Measurements from ENCODE around the gene KRT6C.
"Not testable (repeated sequence)": the region's sequence is repeated elsewhere in the genome, so short reads cannot be mapped to it uniquely, and the experiment has no call there.

Gene KRT6C

DNA sequence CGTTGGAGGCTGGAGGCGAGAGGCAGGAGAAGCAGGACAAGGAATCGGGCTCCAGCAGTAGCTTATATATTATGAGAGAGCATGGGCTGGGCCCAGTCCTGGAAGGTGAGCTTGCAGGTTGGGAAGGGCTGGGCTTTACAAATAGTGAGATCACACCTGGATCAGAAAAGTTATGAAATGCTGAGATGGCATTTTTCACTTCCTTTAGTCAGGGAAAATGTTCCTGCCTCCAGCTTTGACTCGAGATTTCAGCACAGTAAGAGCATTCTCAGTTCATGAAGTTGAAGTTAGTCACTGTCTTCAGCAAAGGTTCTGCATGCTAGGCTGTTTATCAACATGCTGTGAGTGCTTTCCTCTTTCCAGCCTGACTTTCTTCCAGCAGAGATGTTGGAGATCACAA, at the start of gene KRT6C:
TSS of gene KRT6C (minus strand) at position 38 of the 400 bp plus-strand sequence. CDS start 68 bp downstream, outside the sequence.
- DNase-seq, result no peak

DNA sequence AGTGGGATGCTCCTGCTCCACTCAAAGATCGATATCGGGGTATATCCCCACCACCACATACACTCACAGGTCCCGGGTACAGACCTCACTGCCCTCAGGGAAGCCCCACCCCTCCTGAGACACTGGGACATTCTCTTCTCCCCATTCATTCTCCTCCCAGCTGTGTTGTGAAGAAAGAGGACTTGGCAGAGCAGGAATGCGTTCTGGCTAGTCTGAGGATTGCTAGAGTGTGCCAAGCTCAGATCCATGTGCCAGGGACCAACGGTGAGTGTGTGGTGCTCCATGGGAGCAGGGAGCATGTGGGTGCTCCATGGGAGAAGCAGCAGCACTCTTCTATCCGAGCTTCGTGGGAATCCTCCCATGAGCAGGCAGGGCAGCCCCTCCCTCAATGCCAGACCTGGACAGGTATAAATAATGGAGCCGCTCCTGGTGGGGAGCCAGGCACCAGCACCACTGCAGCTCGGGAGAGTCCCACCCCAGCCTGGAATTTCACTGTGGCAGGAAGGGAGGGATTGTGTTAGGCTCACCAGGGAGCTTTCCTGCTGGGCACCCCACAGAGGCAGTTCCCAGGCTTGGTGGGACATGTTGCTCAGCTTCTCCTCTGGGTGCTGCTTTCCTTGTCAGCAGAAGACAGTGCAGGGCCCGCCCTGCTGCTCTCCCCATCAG, 48.9 kb upstream of the KRT6C start:
- DNase-seq, result no peak

DNA sequence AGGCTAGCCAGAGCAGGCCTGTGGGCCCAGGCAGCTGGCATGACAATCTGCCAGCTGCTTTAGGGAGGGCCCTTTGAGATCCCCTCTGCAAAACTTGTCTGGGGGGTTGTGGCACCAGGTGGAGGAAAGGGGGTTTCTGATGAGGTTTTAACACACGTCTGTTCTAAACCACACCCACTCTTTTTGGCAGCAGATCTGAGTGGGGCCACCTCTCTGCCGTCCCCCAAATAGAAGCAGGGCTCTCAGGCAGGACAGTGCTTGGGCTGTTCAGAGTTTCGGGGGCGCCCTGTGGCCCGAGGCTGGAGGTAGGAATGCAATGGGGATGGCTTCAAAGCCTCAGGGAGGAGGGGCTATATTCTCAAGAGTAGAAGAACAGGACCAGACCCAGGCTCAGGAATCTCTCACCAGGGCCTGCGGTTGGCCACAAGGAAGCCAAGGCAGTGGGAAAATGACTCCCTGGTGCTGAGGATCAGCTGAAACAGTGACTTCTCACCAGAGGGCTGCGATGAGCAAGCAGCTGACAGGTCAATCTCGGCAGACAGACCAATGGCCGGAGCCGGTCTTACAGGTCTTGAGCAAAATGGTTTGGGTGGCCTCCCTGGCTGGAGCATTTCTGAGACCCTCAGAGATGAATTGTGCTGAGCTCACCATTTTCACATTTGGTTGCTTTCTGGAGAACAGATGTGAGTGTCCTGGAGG, 48.1 kb upstream of the KRT6C start:
- DNase-seq, result no peak

- DNase-seq, result no peak
These were observed 47.6 kb upstream of the KRT6C start for GRCh38 chr12:52521175-52521567.

GRCh38 chr12:52519826-52520662, 46.4 kb upstream of the KRT6C start, which contains the start of gene KRT5:
TSS of gene KRT5 (minus strand) at chr12:52520394. CDS start at chr12:52520296, 98 bp downstream.
- no peak for DNase-seq

DNA sequence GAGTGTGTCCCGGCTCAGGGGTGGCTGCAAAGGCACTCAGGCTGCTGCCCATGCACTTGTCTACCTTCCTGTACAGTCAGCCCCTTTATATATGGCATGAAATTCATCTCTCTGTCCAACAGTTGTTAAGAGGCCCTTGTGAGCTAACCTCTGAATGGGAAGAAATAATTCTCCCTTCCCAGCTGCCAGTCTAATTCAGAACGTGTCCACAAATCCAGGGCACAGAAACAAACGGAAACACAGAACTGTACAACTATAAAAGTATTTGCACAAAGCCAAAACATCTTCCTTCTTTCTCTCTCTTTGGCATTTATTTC, 45.7 kb upstream of the KRT6C start:
- DNase-seq, result no peak

DNA sequence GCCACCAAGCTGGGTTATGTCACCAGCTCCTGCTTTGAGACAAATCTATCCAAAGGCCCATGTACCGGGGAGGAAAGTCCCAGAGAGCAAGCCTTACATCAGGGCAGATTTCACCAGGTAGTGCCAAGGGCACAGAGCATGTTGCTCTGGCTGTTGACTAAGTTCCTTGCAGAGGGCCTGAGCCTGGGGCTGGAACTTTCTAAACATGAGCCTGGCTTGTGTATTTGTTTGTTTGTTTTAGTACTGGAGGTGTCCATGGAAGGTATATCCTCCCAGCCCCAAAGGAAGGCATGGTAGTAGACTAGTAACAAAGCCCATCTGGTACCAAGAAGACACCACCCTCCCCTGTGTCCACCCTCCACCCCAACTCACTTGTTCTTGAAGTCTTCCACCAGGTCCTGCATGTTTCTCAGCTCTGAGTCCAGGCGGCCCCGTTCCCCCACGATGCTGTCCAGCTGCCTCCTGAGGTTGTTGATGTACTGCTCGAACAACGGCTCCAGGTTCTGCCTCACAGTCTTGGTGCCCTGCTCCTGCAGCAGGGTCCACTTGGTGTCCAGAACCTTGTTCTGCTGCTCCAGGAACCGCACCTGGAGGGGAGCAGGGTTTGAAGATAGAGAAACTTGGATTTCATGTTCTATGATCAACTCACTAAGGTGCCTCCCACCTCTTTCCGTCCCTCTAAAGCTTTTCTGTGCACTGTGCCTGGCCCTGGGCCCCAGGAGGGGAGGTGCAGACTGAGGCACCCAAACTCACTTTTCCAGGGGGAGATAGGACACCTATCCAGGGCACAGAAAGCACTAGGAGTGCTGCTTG, 45.2 kb upstream of the KRT6C start:
- DNase-seq, result no peak

DNA sequence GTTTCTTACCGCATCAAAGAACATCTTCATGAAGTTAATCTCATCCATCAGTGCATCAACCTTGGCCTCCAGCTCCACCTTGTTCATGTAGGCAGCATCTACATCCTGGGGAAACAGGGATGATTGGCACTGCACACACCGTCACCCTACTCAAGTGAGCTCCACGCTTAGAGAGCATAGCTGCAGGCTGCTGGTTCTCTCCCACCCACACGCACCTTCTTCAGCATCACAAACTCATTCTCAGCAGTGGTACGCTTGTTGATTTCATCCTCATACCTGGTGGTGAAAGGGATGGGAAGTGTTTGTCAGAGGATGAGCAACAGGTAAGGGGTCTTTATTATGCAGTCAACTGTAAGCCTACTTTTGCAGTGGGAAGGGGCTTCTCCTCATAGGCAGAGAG, 44.3 kb upstream of the KRT6C start:
- DNase-seq, result no peak

DNA sequence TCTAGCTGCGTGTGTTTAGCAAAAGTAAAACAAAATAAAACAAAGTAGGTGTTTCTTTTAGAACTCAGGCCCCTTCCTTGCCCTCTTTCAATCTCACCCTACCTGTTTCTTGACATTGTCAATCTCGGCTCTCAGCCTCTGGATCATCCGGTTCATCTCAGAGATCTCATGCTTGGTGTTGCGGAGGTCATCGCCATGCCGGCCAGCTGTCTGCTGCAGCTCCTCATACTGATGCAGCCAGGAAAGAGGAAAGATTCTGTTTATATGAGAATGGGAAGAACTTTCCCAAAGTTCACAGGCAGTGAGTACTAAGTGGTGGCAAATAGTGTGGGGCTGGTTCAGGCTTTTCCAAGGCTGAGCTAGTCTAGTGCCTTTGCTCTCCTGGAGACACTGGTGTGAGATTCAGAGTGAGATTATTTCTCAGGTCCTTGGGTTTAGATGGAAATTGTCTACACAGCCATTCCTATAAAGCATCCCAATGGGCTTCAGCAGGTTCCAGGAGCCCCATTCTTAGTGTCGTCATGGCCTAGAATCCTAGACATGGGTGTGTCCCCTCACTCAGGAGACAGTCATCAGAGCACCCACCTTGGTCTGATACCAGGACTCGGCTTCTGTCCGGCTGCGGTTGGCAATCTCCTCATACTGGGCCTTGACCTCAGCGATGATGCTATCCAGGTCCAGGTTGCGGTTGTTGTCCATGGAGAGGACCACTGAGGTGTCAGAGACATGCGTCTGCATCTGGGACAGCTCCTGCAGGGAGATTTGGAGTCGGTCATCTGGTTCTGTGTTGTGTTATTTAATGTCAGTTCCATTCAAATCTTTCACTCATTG, 43.6 kb upstream of the KRT6C start:
- DNase-seq, result no peak

DNA sequence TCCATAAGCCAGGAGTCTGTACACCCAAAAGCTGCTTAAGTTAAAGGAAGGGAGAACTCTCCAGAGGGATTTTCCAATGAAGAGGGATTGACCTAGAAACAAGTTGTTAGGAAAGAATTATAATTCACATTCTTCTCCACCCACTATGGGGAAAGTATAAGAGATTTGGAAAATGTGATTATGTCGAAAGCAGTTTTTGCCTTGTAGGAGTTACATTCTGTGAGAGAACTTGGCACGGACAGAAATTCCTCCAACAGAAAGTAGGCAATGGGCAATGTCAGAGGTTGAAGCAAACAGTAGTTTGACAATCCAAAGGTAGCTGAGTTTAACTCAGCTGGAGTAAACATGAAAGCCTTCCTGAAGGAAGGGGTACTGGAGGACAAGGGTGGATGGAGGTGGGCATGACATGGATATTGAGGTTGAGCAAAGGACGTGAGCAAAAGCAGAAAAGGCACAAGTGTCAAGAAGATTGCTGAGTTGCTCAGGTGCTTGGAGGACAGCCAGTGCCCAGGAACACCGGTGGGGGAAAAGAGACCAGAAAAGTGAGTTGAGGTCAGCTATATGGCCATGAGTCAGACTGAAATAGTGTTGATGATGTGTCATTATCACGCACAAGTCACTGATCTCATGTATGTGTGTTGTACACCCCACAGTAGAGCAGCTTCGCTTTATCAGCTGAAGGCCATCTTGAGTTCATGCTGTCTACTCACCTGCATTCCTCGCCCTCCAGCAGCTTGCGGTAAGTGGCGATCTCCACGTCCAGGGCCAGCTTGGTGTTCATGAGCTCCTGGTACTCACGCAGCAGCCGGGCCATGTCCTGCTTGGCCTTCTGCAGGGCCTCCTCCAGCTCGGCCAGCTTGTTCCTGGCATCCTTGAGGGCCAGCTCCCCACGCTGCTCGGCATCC, 42.6 kb upstream of the KRT6C start:
- no peak for DNase-seq

- no peak for DNase-seq
These were observed 41.7 kb upstream of the KRT6C start for GRCh38 chr12:52515319-52515646.

GRCh38 chr12:52514471-52515318, 41.1 kb upstream of the KRT6C start:
- no peak for DNase-seq

- no peak for DNase-seq
These were observed 40.1 kb upstream of the KRT6C start for GRCh38 chr12:52513736-52514135.

DNA sequence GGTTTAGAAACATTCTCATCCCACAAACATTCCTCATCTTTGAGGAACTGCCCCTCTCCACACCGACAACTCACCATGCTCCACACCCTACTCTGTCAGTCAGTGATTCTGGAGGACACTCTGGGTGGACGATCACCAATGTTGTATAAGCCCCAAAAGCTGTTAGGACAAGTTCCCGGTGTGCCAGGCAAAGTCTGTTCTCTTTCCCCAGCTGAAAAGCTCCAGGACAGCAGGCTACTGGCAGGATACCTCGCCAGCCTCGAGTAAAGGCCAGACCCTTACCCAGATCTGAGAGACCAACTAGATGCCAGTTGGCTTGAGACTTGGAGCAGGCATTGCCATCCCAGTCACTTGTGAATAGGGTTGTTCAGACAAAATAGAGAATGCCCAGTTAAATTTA, 34.6 kb upstream of the KRT6C start:
- DNase-seq, result no peak

DNA sequence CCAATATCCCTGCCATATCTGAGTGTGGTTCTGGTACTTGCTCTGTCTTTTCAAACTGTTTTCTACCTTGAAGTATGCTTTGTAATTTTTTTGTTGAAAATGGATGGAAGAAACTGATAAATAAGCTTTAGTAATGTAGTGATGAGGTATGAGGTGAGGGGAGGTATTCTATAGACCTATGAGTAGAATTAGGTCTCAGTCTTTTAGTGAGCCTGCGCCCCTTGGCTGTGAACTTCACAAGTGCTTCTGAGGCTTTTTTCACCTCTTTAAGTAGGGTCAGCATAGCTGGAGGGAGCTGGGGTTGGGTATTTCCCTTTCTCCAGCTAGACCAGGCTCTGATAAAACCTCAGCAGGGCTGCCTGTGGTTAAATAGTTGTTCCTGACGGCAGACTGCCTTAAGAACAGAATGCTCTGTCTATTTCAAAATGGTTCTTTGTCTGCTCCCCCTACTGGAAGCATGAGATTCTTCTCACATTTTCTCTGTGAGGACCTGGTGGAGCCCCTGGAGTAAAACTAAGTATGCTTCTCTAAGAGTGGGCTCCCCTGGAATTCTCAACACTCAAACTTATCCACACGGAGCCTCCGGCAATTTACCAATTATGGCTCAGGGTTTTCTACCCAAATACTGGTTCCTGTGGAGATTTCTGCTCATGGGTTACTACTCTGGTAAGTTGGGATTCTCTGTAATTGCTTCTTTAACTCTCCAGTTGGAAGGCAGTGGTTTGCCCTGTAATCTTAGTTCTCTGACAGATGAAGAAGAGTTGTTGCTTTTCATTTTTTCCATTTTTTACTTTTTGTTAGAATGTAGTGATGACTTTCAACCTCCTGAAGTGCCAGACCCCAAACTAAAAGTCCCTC, 33.5 kb upstream of the KRT6C start:
- DNase-seq, result peak; percentile 35

GRCh38 chr12:52502877-52503276, 29.3 kb upstream of the KRT6C start:
- no peak for DNase-seq

DNA sequence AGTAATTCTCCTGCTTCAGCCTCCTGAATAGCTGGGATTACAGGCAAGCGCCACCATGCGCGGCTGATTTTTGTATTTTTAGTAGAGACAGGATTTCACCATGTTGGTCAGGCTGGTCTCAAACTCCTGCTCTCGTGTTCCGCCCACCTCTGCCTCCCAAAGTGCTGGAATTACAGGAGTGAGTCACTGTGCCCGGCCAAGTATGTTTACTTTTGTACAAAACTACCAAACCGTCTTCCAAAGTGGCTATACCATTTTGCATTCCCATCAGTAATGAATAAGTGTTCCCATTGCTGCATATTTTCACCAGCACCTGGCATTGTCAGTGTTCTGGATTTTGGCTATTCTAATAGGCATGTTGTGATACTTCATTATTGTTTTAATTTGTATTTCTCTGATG, 27.9 kb upstream of the KRT6C start:
- no peak for DNase-seq

DNA sequence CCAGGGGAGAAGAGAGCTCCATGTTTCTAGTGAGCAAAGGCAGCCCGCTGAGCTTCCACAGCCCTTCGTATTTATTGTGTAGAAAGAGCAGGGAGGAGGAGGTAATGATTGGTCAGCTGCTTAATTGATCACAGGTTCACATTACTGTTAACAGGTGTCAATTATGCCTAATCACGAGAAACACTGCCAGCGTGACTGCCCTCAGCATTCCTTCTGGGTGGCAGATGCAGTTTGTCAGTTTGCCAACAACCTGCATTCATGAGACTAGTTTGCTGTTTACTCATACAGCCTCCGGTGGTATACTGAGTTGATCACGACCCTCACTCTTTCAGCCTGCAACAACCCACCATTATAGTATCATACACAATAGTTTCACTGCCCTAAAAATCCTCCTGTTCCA, 27.0 kb upstream of the KRT6C start:
- DNase-seq, result not testable (repeated sequence)
